DMS 273 (cell line): ENCODE measurements around the gene SYNGR2.
"Not testable (repeated sequence)": the region's sequence is repeated elsewhere in the genome, so short reads cannot be mapped to it uniquely, and the experiment has no call there.

ENCODE experiments used
- DNase-seq: peaks from one replicate; lab custom pipeline; 2025; ENCODE audit not compliant: unreplicated experiment; lab: John Stamatoyannopoulos, UW

The SYNGR2 gene

GRCh38 chr17:78129351-78130089 lies 38.9 kb upstream of the SYNGR2 start:
- no peak for DNase-seq

GRCh38 chr17:78130090-78130436 lies 38.3 kb upstream of the SYNGR2 start:
- no peak for DNase-seq

DNA sequence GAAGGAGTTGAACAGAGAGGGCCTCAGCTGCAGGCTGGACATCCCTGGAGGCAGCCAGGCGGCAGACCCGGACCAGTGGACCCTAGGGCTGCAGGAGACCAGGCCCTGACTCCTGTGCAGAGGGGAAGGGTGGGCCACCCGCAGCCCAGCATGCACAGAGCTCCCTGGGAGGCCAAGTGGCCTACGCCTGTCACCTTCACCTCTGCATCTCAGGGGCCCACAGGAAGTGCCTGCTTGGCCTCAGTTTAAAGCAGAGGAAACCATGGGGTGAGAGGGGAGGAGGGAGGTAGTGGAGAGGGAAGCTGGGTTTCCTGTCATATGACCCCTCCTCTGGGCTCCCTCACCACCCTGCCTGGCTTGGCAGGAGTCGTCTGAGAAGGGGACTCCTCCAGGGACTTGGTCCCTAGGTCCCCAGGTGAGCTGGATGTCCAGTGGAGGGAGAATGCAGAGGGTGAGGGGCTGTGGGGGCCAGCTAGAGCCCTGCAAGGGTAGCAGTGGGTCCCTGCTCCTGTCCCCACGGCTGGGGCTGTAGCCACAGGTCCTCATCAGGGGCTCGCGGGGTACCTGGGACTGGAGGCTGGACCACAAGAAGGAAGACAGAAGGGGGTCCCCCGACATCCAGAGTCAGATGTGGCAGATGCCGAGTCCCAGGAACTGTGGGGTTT lies 37.8 kb upstream of the SYNGR2 start, which contains the start of gene TMC8:
TSS of gene TMC8 (plus strand) at position 335 of the 665 bp plus-strand sequence. CDS start 818 bp downstream, outside the sequence.
- no peak for DNase-seq

DNA sequence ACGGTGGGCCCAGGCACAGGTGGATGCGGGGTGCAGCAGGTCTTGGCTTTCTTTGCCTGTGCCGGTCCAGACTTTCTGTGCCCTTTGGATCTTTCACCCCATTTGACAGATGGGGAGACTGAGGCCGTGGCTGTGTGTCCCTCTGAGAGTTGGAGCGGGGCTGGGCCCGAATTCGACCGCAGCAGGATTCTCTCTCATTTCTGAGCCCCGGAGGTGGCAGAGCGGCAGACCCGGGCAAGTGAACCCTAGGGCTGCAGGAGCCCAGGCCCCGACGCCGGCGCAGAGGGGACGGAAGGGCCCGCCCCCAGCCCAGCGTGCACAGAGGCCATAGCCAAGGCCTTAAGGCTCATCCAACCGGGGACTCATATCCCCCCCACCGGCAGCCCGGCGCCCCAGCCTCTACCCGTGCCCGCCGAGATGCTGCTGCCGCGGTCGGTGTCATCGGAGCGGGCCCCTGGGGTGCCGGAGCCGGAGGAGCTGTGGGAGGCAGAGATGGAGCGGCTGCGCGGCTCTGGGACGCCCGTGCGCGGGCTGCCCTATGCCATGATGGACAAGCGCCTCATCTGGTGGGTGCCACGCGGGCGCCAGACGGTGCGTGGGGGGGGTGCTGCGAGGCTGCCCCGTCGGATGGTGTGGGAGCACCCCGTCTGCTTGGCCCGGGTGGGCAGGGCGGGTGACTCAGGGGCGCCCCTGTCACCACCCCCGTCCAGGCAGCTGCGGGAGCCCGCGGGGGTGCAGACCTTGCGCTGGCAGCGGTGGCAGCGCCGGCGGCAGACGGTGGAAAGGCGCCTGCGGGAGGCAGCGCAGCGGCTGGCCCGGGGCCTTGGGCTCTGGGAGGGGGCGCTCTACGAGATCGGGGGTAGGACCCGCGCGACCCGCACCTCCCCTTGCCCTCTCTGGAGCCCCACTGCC lies 37.0 kb upstream of the SYNGR2 start:
- peak; percentile 82 for DNase-seq

DNA sequence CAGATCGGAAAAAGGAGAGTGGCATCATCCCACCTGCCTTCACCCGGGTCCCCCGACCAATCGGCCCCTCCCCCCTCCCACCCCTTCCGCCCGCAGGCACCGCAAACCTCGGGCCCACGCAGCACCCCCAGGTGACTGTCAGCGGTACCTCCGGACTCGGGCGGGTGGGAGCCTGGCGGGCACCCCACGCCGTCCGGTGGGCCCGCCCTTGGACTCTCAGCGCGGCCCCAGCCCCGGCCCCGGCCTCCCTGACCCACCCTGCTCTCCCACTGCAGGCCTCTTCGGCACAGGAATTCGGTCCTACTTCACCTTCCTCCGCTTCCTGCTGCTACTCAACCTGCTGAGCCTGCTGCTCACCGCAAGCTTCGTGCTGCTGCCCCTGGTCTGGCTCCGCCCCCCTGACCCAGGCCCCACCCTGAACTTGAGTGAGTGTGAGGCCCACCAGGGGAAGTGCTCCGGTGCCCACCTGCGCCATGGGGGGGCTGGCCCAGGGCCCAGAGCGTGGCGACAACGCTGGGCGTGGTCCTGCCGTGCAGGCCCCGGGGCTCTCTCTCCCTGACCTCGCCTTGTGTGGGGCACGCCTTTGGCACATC lies 36.2 kb upstream of the SYNGR2 start:
- DNase-seq = peak; percentile 36

DNA sequence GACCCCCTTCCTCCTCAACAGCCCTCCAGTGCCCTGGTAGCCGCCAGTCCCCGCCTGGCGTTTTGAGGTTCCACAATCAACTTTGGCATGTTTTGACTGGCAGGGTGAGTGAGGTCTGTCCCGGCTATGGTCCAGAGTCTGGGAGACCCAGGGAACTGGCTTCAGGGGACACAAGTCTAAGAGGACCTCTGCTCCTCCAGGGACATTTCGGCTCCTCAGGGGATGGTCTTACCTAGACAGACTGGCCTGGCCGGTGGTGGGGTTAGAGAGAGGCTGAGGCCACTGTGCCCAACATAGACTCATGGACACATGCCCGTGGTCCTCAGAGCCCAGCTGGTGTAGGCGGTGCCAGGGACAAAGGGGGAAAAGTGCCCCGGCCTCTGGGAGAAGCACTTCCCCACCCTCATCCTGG lies 35.6 kb upstream of the SYNGR2 start:
- DNase-seq = no peak

- no peak for DNase-seq
Observed at GRCh38 chr17:78133179-78133951, 35.0 kb upstream of the SYNGR2 start.

DNA sequence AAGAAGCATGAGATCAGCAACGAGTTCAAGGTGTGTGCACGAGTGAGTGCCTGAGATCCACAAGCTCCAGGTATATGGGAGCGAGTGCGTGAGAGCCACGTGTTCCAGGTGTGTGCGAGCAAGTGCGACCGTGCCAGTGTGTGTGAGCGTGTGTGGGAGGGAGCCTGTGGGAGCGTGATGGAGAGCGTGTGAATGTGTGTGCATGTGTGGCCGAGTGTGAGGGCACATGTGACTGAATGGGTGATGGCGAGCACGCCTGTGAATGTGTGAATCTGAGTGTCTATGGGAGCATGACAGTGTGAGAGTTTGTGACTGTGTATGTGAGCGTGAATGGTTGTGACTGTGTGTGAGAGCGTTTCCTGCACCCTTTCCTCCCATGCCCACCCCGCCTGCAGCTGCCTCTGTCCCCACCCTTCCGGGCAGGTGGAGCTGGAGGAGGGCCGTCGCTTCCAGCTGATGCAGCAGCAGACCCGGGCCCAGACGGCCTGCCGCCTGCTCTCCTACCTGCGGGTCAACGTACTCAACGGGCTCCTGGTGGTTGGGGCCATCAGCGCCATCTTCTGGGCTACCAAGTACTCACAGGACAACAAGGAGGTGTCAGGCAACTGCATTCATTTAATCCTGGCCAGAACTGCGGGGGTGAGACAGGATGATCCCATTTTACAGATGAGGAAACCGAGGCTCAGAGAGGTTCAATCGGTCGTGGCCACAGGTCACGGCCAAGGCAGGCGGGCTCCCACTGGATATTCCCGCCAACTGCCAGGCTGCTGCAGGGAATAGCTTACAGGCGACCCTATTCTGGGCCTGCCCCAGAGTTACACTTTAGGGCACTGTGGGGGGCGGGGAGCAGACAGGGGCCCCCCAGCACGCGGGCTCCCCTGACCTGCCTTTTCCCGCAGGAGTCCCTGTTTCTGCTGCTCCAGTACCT lies 34.1 kb upstream of the SYNGR2 start:
- DNase-seq = peak; percentile 81

DNA sequence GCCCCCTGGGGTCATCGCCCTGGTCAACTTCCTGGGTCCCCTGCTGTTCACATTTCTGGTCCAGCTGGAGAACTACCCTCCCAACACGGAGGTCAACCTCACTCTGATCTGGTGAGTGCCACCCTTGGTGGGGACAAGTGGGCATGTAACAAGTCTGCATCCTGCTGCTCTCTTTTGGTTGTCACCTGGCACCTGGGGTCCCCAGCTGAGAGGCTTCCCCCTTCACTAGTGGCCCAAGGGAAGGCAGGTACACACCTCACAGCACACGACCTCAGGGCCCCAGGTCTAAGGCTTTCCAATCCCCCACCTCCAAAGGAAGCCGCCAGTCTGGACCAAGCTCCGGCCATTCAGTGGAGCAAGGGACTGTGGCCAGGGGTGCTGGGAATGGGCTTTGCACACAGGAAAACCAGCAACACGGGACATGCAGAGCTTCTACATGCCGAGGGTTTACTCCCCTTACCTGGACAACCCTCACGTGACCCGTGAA lies 33.4 kb upstream of the SYNGR2 start:
- DNase-seq = no peak

GRCh38 chr17:78135858-78136500 lies 32.4 kb upstream of the SYNGR2 start:
- DNase-seq = no peak

- DNase-seq = no peak
Observed at GRCh38 chr17:78137392-78138203, 30.8 kb upstream of the SYNGR2 start.

- no peak for DNase-seq
Observed at GRCh38 chr17:78138204-78139060, 29.9 kb upstream of the SYNGR2 start.

DNA sequence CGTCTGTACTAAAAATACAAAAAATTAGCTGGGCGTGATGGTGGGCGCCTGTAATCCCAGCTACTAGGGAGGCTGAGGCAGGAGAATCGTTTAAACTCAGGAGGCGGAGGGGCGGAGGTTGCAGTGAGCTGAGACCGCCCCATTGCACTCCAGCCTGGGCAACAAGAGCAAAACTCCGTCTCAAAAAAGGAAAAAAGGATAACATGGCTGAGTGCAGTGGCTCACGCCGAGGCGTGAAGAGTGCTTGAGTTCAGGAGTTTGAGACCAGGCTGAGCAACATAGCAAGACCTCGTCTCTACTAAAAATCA lies 28.6 kb upstream of the SYNGR2 start:
- not testable (repeated sequence) for DNase-seq

- peak; percentile 93 for DNase-seq
Observed at GRCh38 chr17:78140169-78141051, 28.0 kb upstream of the SYNGR2 start.

- DNase-seq = no peak
Observed at GRCh38 chr17:78141437-78142118, 26.8 kb upstream of the SYNGR2 start.
